Measurements from ENCODE around the gene RAPH1.

The RAPH1 gene

DNA sequence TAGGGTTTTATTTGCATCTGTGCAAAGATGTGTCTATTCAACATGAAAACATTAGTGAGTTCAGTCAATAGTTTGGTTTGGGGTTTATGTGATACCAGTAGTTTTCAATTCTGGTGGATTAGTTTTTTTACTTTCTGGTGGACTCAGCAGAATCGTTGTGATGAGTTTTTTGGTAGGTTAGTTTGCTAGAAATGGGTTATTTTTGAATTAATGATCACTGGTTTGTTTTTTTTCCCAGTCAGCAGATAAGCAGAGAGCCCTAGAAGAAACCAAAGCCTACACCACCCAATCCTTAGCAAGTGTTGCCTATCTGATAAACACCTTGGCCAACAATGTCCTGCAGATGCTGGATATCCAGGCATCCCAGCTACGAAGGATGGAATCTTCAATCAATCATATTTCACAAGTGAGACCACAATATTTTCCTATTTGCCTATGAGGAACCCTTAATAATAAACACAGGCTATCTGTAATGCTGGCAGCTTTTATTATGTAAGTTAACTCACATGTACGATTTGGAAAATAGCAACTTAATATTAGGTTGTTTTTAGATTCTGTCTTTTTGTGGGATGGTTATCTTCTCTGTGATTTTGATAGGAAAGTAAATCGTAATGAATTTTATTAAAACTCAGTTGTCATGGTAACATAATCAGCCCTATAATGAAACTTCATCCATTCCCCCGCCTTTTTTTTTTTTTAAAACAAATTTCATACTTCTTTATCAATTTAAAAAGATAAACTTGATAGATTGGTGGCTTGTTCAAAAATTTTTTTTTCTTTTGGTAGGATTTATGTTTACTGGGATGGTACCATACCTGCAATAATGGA lies 168.2 kb downstream of the RAPH1 start:
- TF ChIP-seq POLR2A (IDR thresholded peaks at IDR 0.05; ENCODE audit: low read depth, low read length) = no peak
- FAIRE-seq (peak; percentile 53), DNase-seq (ENCODE audit: insufficient read length, low spot score) (no peak)

DNA sequence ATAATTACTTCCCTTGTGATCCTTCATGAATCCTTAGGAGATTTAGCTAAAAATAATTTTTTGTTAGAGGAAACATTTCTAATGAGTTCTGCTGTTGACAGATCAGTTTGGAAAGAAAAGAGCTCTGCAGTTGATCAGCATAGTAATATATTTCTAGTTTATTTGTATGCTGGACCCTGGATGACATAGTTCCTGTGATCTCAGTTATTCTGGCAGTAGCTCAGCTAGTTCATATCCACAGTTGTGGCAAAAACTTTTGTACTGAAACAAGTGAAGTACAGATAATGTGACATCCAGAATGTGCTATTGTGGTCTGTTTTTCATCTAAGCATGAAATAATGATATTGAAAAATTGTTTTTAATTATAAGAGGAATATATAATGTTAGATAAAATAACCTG lies 173.2 kb downstream of the RAPH1 start:
- TF ChIP-seq POLR2A (IDR thresholded peaks at IDR 0.05; ENCODE audit: low read depth, low read length) = no peak
- FAIRE-seq (no peak), DNase-seq (ENCODE audit: insufficient read length, low spot score) (no peak)

GRCh38 chr2:203361495-203361894 lies 173.6 kb downstream of the RAPH1 start:
- DNase-seq (ENCODE audit: insufficient read length, low spot score) (no peak), FAIRE-seq (no peak)
- no peak for TF ChIP-seq POLR2A (IDR thresholded peaks at IDR 0.05; ENCODE audit: low read depth, low read length)

GRCh38 chr2:203360833-203361430 lies 174.2 kb downstream of the RAPH1 start:
- TF ChIP-seq POLR2A (IDR thresholded peaks at IDR 0.05; ENCODE audit: low read depth, low read length) = no peak
- DNase-seq (ENCODE audit: insufficient read length, low spot score) (no peak), FAIRE-seq (no peak)

DNA sequence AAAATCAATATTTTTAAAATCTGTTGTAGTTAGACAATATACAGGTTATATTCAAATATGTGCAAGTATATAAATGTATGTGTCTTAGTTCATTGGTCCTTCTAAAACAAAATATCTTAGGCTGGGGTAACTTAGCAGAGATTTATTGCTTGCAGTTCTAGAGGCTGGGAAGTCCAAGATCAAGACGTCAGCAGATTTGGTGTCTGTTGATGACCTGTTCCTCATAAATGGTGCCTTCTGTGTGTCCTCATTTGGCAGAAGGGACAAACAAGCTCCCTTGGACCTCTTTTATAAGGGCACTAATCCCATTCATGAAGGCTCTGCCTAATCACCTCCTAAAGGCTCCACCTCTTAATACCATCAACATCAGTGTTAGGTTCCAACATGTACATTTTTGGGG lies 175.7 kb downstream of the RAPH1 start:
- FAIRE-seq = no peak
- no peak for DNase-seq (ENCODE audit: insufficient read length, low spot score)
- TF ChIP-seq POLR2A (IDR thresholded peaks at IDR 0.05; ENCODE audit: low read depth, low read length) = no peak

DNA sequence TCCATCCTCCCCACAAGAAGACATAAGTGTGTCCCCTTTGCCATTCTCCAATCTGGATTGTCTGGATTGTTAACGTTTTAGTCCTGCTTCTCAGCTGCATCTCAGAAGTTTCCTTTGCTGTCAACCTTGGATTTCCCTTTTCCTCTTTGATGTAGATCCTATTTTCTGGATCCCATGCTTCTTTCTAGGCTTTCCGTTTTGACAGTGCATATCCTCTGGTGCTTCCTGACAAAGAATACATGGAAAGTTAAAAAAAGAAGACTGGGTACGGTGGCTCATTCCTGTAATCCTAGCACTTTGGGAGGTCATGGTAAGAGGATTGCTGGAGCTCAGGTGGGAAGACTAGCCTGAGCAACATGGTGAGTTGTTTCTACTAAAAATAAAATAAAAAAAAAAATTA lies 180.1 kb downstream of the RAPH1 start:
- TF ChIP-seq POLR2A (IDR thresholded peaks at IDR 0.05; ENCODE audit: low read depth, low read length) = no peak
- no peak for DNase-seq (ENCODE audit: insufficient read length, low spot score)
- no peak for FAIRE-seq

GRCh38 chr2:203352604-203353255 lies 182.4 kb downstream of the RAPH1 start:
- DNase-seq (ENCODE audit: insufficient read length, low spot score) (no peak), FAIRE-seq (no peak)
- TF ChIP-seq POLR2A (IDR thresholded peaks at IDR 0.05; ENCODE audit: low read depth, low read length) = no peak

DNA sequence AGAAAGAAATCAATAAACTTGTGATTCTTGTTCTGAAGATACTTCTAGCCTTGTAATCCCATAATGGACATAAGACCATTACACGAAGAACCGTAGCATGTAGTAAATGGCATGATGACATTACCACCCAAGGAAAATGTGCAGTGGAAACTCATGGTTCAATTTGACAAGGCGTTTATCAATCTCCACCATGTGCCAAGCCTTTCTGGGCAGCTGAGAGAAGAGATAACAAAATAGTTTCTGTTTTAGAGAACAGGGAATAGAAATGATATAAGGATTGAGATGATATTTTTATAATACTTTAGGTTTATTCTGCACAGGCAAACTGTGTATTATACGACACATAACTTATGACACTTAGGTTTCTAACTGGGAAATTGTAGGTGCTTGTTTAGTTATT lies 187.7 kb downstream of the RAPH1 start:
- no peak for FAIRE-seq
- TF ChIP-seq POLR2A (IDR thresholded peaks at IDR 0.05; ENCODE audit: low read depth, low read length) = no peak
- DNase-seq (ENCODE audit: insufficient read length, low spot score) = no peak

- peak; percentile 43 for FAIRE-seq
- no peak for TF ChIP-seq POLR2A (IDR thresholded peaks at IDR 0.05; ENCODE audit: low read depth, low read length)
- no peak for DNase-seq (ENCODE audit: insufficient read length, low spot score)
Observed at GRCh38 chr2:203346612-203347011, 188.5 kb downstream of the RAPH1 start.

DNA sequence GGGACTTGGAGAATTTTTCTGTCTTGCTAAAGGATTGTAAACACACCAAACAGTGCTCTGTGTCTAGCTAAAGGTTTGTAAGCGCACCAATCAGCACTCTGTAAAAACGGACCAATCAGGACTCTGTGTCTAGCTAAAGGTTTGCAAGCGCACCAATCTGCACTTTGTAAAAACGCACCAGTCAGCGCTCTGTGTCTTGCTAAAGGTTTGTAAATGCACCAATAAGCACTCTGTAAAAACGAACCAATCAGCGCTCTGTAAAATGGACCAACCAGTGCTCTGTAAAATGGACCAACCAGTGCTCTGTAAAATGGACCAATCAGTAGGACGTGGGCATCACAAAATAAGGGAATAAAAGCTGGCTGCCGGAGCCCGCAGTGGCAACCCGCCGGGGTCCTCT lies 190.4 kb downstream of the RAPH1 start:
- TF ChIP-seq POLR2A (IDR thresholded peaks at IDR 0.05; ENCODE audit: low read depth, low read length) = no peak
- no peak for FAIRE-seq

More for the DNA sequence above, 190.4 kb downstream of the RAPH1 start:
- DNase-seq (ENCODE audit: insufficient read length, low spot score) = no peak
